ENCODE measurements around the gene SCGB1C1.
"Not testable (repeated sequence)": the region's sequence is repeated elsewhere in the genome, so short reads cannot be mapped to it uniquely, and the experiment has no call there.

Gene SCGB1C1

GRCh38 chr11:192674-193128 lies at the start of gene SCGB1C1:
Gene SCGB1C1 (plus strand): TSS chr11:193078. CDS start chr11:193100, 22 bp downstream.
- DNase-seq = not testable (repeated sequence)

- not testable (repeated sequence) for DNase-seq
Measured at GRCh38 chr11:180242-180641, 12.6 kb upstream of the SCGB1C1 start.

- DNase-seq = not testable (repeated sequence)
Measured at GRCh38 chr11:189200-189783, 3.6 kb upstream of the SCGB1C1 start.

- DNase-seq = not testable (repeated sequence)
Measured at GRCh38 chr11:189843-190311, 3.0 kb upstream of the SCGB1C1 start.

- not testable (repeated sequence) for DNase-seq
Measured at GRCh38 chr11:190546-190945, 2.3 kb upstream of the SCGB1C1 start.

GRCh38 chr11:191490-192478 lies 1.1 kb upstream of the SCGB1C1 start:
- not testable (repeated sequence) for DNase-seq

- DNase-seq = not testable (repeated sequence)
Measured at GRCh38 chr11:193481-193880, 603 bp downstream of the SCGB1C1 start.

- no peak for DNase-seq
Measured at GRCh38 chr11:196786-197731, 4.2 kb downstream of the SCGB1C1 start.

GRCh38 chr11:197741-198235 lies 4.9 kb downstream of the SCGB1C1 start:
- no peak for DNase-seq

GRCh38 chr11:198236-198806 lies 5.4 kb downstream of the SCGB1C1 start:
- DNase-seq = no peak

- no peak for DNase-seq
Measured at GRCh38 chr11:199004-199581, 6.2 kb downstream of the SCGB1C1 start.

- no peak for DNase-seq
Measured at GRCh38 chr11:199782-200181, 6.9 kb downstream of the SCGB1C1 start.

- no peak for DNase-seq
Measured at GRCh38 chr11:200224-201003, 7.5 kb downstream of the SCGB1C1 start.

- DNase-seq = no peak
Measured at GRCh38 chr11:201966-202365, 9.1 kb downstream of the SCGB1C1 start.

- no peak for DNase-seq
Measured at GRCh38 chr11:202490-202889, 9.6 kb downstream of the SCGB1C1 start.

GRCh38 chr11:203056-203944 lies 10.4 kb downstream of the SCGB1C1 start:
- DNase-seq = no peak

- no peak for DNase-seq
Measured at GRCh38 chr11:203945-204586, 11.2 kb downstream of the SCGB1C1 start.

- DNase-seq = no peak
Measured at GRCh38 chr11:204587-205109, 11.8 kb downstream of the SCGB1C1 start.

Measured in NCI-H1105 (cell line).